ENCODE data around the gene FBLN1.

GRCh38 chr22:45497351-45498145 is 5.1 kb upstream of the FBLN1 start:
- TF ChIP-seq CTCF (IDR thresholded peaks at IDR 0.05) (no peak), POLR2A (IDR thresholded peaks at IDR 0.05) (no peak)
